HCT116 (cell line): ENCODE measurements around the gene TBK1.

Experiments
- SIN3A ChIP-seq: IDR thresholded peaks from 2 replicates; pipeline ENCODE4 v1.6.1; 2012; ENCODE audit warnings: low read depth
- TF ChIP-seq, protein P1 (sequence below), 3 experiments: fragments of 200-600 bp in 1 of 3; sonication (generic) in 1 of 3; IDR thresholded peaks in 2 of 3; conservative IDR thresholded peaks in 1 of 3; 2 replicates each; pipeline ENCODE4 v1.5.1; 2012 to 2017; ENCODE audit warnings: low read depth in 2 of 3, low read length in 2 of 3, antibody characterized with exemption in 1 of 3, borderline replicate concordance in 1 of 3, control low read depth in 1 of 3, mild to moderate bottlenecking in 1 of 3, mixed read lengths in 1 of 3, mixed run types in 1 of 3, moderate library complexity in 1 of 3; ENCODE audit not compliant: insufficient read depth in 1 of 3

DNA sequence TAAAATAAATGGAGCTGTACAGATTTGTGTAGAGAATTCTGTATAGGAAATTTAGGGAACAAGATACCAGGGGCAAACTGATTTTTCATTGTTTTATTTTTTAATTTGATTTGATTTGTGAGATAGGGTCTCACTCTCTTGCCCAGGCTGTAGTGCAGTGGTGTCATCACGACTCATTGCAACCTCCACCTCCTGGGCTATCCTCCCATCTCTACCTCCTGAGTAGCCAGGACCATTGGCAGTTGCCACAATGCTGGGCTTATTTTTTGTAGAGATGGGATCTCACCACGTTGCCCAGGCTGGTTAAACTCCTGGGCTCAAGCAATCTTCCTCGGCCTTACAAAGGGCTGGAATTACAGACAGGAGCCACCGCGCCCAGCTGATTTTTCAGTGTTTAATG is 18.0 kb upstream of the TBK1 start:
- TF ChIP-seq, protein P1, sequence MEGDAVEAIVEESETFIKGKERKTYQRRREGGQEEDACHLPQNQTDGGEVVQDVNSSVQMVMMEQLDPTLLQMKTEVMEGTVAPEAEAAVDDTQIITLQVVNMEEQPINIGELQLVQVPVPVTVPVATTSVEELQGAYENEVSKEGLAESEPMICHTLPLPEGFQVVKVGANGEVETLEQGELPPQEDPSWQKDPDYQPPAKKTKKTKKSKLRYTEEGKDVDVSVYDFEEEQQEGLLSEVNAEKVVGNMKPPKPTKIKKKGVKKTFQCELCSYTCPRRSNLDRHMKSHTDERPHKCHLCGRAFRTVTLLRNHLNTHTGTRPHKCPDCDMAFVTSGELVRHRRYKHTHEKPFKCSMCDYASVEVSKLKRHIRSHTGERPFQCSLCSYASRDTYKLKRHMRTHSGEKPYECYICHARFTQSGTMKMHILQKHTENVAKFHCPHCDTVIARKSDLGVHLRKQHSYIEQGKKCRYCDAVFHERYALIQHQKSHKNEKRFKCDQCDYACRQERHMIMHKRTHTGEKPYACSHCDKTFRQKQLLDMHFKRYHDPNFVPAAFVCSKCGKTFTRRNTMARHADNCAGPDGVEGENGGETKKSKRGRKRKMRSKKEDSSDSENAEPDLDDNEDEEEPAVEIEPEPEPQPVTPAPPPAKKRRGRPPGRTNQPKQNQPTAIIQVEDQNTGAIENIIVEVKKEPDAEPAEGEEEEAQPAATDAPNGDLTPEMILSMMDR (IDR thresholded peaks at IDR 0.05 in 2 of 3, conservative IDR thresholded peaks at IDR 0.05 in 1 of 3; ENCODE audit: borderline replicate concordance in 1 of 3, insufficient read depth in 1 of 3, low read depth in 2 of 3, low read length in 2 of 3), result no peak
- TF ChIP-seq SIN3A, result no peak
